Esophagus muscularis mucosa (tissue), 4 donors: ENCODE data around the gene C11orf65. TPM values are rescaled to one million over a fixed set of nuclear protein-coding genes. Genes with fewer than 3 reads are reported as not detected.

Experiments used
- DNase-seq: peaks from one replicate; pipeline ENCODE4 v3.0.0-alpha.2; 2017; ENCODE audit errors: extremely low spot score
- H3K27ac ChIP-seq, 4 donors: fragments of 200-600 bp; sonication (generic); replicated peaks in 1 of 4; 1 replicate in 3 of 4; 2 replicates in 1 of 4; pipeline ENCODE4 v1.5.1; 2016 to 2019; ENCODE audit warnings: mild to moderate bottlenecking in 1 of 4
- H3K27me3 ChIP-seq, 4 donors: fragments of 200-600 bp; sonication (generic); one replicate each; pipeline versions ENCODE4 v1.5.1 to v1.6.0; 2016 to 2019
- H3K36me3 ChIP-seq, 4 donors: fragments of 200-600 bp; sonication (generic); one replicate each; pipeline ENCODE4 v1.5.1; 2016 to 2019
- H3K4me1 ChIP-seq, 4 donors: fragments of 200-600 bp; sonication (generic); one replicate each; pipeline ENCODE4 v1.5.1; 2016 to 2019
- H3K4me3 ChIP-seq, 4 donors: fragments of 200-600 bp; sonication (generic); 1 replicate in 2 of 4; 2 replicates in 2 of 4; pipeline ENCODE4 v1.5.1; 2016 to 2019; ENCODE audit warnings: mild to moderate bottlenecking in 4 of 4, moderate library complexity in 1 of 4
- H3K9me3 ChIP-seq, 4 donors: fragments of 200-600 bp; sonication (generic); 1 replicate in 3 of 4; 2 replicates in 1 of 4; pipeline ENCODE4 v1.5.1; 2016 to 2019
- EP300 ChIP-seq: sonication (generic); formaldehyde crosslinking; IDR thresholded peaks from one replicate; pipeline ENCODE4 v1.6.1; 2017; ENCODE audit warnings: antibody characterized with exemption
- POLR2A ChIP-seq: fragments of 450-650 bp; IDR thresholded peaks from one replicate; pipeline ENCODE4 v1.6.1; 2017; ENCODE audit warnings: antibody characterized with exemption, moderate library complexity, mild to moderate bottlenecking, low read depth
- POLR2AphosphoS5 ChIP-seq, 2 donors: sonication (generic); formaldehyde crosslinking; IDR thresholded peaks; one replicate each; pipeline ENCODE4 v1.6.1; 2017; ENCODE audit warnings: antibody characterized with exemption in 2 of 2
- WGBS: methylation state at CpG from one replicate; pipeline ENCODE4 v1.1.5; 2018; 5-methylcytosine and 5-hydroxymethylcytosine counted together
- intact Hi-C: fragments of 100-400 bp; cut with DNase I; formaldehyde crosslinking; loops from one replicate; pipeline ENCODE4 v1.15.1; 2023
- total RNA-seq, 4 donors: library from RNA; depleted of rRNA; stranded (reverse); fragments of >200 nt; gene quantifications; one replicate each; pipeline versions ENCODE4 v1.1.0 to v1.2.1, GENCODE V29; 2016
- TF ChIP-seq, protein P1 (sequence below), 3 experiments: fragments of 200-600 bp in 2 of 3; fragments of 450-650 bp in 1 of 3; sonication (generic) in 2 of 3; IDR thresholded peaks; one replicate each; pipeline ENCODE4 v1.5.1; 2017 to 2019; ENCODE audit warnings: antibody characterized with exemption in 3 of 3, mild to moderate bottlenecking in 2 of 3, moderate library complexity in 1 of 3

The C11orf65 gene
- total RNA-seq, 4 donors from 2014 or later, result 0.06 to 0.63 (median 0.33) TPM; not detected in 1

DNA sequence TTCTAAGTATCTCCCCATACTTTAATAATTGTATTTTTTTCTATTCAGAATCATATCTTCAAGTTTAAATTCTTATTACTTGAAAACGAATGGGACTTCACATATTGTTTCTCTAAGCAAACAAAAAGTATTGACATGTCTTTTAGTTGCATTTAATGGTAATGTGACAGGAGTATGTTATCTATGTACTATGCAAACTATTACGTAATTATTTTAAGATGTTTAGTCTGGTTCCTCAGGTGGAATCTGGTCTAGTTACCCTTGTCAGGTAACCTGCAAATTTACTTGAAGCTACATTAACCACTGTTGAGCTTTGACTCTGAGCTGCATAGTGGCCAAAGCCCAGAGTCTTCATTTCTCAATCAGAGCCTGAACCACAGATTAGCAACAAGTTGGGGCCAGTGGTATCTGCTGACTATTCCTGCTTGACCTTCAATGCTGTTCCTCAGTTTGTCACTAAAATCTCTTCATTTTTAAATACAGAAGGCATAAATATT is 133.9 kb downstream of the C11orf65 start:
- WGBS, result 90% methylated on average over 2 of the region's 2 CpGs
- H3K4me3 ChIP-seq, result no peak overlapping the region
- intact Hi-C loops, result no loop called here
- peaks cover 34 to 94% (median 81%) of the 10 kb centered on the region in 4 donors for H3K36me3 ChIP-seq
- H3K27ac ChIP-seq, result no peak overlapping the region
- TF ChIP-seq, protein P1, sequence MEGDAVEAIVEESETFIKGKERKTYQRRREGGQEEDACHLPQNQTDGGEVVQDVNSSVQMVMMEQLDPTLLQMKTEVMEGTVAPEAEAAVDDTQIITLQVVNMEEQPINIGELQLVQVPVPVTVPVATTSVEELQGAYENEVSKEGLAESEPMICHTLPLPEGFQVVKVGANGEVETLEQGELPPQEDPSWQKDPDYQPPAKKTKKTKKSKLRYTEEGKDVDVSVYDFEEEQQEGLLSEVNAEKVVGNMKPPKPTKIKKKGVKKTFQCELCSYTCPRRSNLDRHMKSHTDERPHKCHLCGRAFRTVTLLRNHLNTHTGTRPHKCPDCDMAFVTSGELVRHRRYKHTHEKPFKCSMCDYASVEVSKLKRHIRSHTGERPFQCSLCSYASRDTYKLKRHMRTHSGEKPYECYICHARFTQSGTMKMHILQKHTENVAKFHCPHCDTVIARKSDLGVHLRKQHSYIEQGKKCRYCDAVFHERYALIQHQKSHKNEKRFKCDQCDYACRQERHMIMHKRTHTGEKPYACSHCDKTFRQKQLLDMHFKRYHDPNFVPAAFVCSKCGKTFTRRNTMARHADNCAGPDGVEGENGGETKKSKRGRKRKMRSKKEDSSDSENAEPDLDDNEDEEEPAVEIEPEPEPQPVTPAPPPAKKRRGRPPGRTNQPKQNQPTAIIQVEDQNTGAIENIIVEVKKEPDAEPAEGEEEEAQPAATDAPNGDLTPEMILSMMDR (IDR thresholded peaks at IDR 0.05), result no peak
- no peak for TF ChIP-seq POLR2AphosphoS5 (IDR thresholded peaks at IDR 0.05)
- no peak for TF ChIP-seq EP300
- no peak for TF ChIP-seq POLR2A
- no peaks in the 10 kb centered on the region for H3K9me3 ChIP-seq
- DNase-seq, result no peak
- no peaks in the 10 kb centered on the region for H3K27me3 ChIP-seq
- H3K4me1 ChIP-seq, result no peaks in the 10 kb centered on the region

Other genes with a start within 250 kb of the C11orf65 start
- gene NPAT, start 244.9 kb downstream of the C11orf65 start, total RNA-seq, result 10 to 100 TPM; 10.4 to 13.7 (median 10.7) TPM
- gene ATM, start 244.5 kb downstream of the C11orf65 start, total RNA-seq, result 10 to 100 TPM; 28.3 to 73.1 (median 34.1) TPM
- gene POGLUT3, start 30.9 kb upstream of the C11orf65 start, total RNA-seq, result 10 to 100 TPM; 18.8 to 24.0 (median 19.6) TPM
- 1 to 10 TPM; 1.4 to 1.8 (median 1.6) TPM for gene EXPH5, start 126.2 kb upstream of the C11orf65 start, total RNA-seq
- 10 to 100 TPM; 11.5 to 22.0 (median 14.3) TPM for gene DDX10, start 197.5 kb upstream of the C11orf65 start, total RNA-seq